PC-3 (cell line): ENCODE measurements around the gene PAK4. TPM values are rescaled to one million over a fixed set of nuclear protein-coding genes. Genes with fewer than 3 reads are reported as not detected.

Source experiments
- ATAC-seq: fragments of 200-7000 bp; cut with Tn5 transposase; 2 replicates; pipeline ENCODE4 v1.9.1; 2020; ENCODE audit warnings: mild to moderate bottlenecking, moderate library complexity
- BruUV-seq: library from RNA; stranded (reverse); fragments of 400-500 nt; replicated peaks from 2 replicates; lab custom pipeline; 2021; lab: Mats Ljungman, UMichigan
- CTCF ChIA-PET: fragments of 300-600 bp; sonication (Branson Sonifier 250); formaldehyde crosslinking; loops from one replicate; lab custom pipeline; 2022; ENCODE audit warnings: antibody characterized with exemption; lab: Charles Lee
- POLR2A ChIA-PET: fragments of 300-600 bp; sonication (Branson Sonifier 250); formaldehyde crosslinking; loops from one replicate; lab custom pipeline; 2022; ENCODE audit warnings: antibody characterized with exemption; ENCODE audit not compliant: unreplicated experiment; lab: Charles Lee
- DNase-seq: peaks from one replicate; pipeline ENCODE4 v3.0.0-alpha.2; 2015
- H2AFZ ChIP-seq: fragments of 300-600 bp; sonication (generic); 2 replicates; pipeline ENCODE4 v1.6.0; 2016; ENCODE audit warnings: antibody characterized with exemption, low read length
- H3F3A ChIP-seq: fragments of 300-600 bp; sonication (generic); one replicate; pipeline ENCODE4 v1.6.0; 2017; ENCODE audit warnings: antibody characterized with exemption, low read length, control low read depth, mild to moderate bottlenecking; ENCODE audit not compliant: unreplicated experiment
- H3K27ac ChIP-seq: fragments of 300-600 bp; sonication (generic); 2 replicates; pipeline ENCODE4 v1.5.1; 2016; ENCODE audit warnings: mild to moderate bottlenecking, low read length
- H3K27me3 ChIP-seq: fragments of 300-600 bp; sonication (generic); 2 replicates; pipeline ENCODE4 v1.6.1; 2016; ENCODE audit warnings: low read length, mixed read lengths
- H3K36me3 ChIP-seq: fragments of 300-600 bp; sonication (generic); 2 replicates; pipeline ENCODE4 v1.6.1; 2016; ENCODE audit warnings: low read depth, mixed run types, low read length, mixed read lengths
- H3K4me1 ChIP-seq: fragments of 300-600 bp; sonication (generic); 2 replicates; pipeline ENCODE4 v1.5.1; 2016; ENCODE audit warnings: low read length; ENCODE audit not compliant: insufficient read depth
- H3K4me2 ChIP-seq: fragments of 300-600 bp; sonication (generic); 2 replicates; pipeline ENCODE4 v1.6.0; 2016; ENCODE audit warnings: low read length
- H3K4me3 ChIP-seq: fragments of 300-600 bp; sonication (generic); 2 replicates; pipeline ENCODE4 v1.5.1; 2016; ENCODE audit warnings: mild to moderate bottlenecking, low read length, mixed read lengths
- H3K79me2 ChIP-seq: fragments of 300-600 bp; sonication (generic); 2 replicates; pipeline ENCODE4 v1.6.1; 2017; ENCODE audit warnings: low read length, mixed read lengths
- H3K9ac ChIP-seq: fragments of 300-600 bp; sonication (generic); 2 replicates; pipeline ENCODE4 v1.6.0; 2016; ENCODE audit warnings: mild to moderate bottlenecking, low read length
- H3K9me2 ChIP-seq: fragments of 300-600 bp; sonication (generic); replicated peaks from 2 replicates; pipeline ENCODE4 v1.6.1; 2016; ENCODE audit warnings: mixed run types, low read length, mixed read lengths
- H3K9me3 ChIP-seq: fragments of 300-600 bp; sonication (generic); 2 replicates; pipeline ENCODE4 v1.6.1; 2016; ENCODE audit warnings: low read length, mixed read lengths
- H4K20me1 ChIP-seq: fragments of 300-600 bp; sonication (generic); 2 replicates; pipeline ENCODE4 v1.6.1; 2016; ENCODE audit warnings: low read length, mixed read lengths
- CTCF ChIP-seq: fragments of 300-600 bp; sonication (generic); conservative IDR thresholded peaks from 2 replicates; pipeline ENCODE4 v1.5.1; 2017; ENCODE audit warnings: antibody characterized with exemption, low read depth, mild to moderate bottlenecking, low read length
- EZH2 ChIP-seq: fragments of 300-600 bp; sonication (generic); IDR thresholded peaks from one replicate; pipeline ENCODE4 v1.6.1; 2017; ENCODE audit warnings: antibody characterized with exemption, mild to moderate bottlenecking, low read length; ENCODE audit not compliant: unreplicated experiment
- EZH2phosphoT487 ChIP-seq: fragments of 300-600 bp; sonication (generic); IDR thresholded peaks from 2 replicates; pipeline ENCODE4 v1.6.1; 2018; ENCODE audit warnings: mild to moderate bottlenecking, antibody characterized with exemption, low read length, borderline replicate concordance
- intact Hi-C: fragments of 100-400 bp; cut with micrococcal nuclease; formaldehyde crosslinking; loops from 2 replicates; pipeline ENCODE4 v1.9.0; 2023
- total RNA-seq: library from RNA; depleted of rRNA; stranded (reverse); fragments of >200 nt; gene quantifications from 2 replicates; pipeline ENCODE4 v1.2.3, GENCODE V29; 2014

The PAK4 gene
- total RNA-seq, 1 experiment from 2014 or later: 13.5 TPM

DNA sequence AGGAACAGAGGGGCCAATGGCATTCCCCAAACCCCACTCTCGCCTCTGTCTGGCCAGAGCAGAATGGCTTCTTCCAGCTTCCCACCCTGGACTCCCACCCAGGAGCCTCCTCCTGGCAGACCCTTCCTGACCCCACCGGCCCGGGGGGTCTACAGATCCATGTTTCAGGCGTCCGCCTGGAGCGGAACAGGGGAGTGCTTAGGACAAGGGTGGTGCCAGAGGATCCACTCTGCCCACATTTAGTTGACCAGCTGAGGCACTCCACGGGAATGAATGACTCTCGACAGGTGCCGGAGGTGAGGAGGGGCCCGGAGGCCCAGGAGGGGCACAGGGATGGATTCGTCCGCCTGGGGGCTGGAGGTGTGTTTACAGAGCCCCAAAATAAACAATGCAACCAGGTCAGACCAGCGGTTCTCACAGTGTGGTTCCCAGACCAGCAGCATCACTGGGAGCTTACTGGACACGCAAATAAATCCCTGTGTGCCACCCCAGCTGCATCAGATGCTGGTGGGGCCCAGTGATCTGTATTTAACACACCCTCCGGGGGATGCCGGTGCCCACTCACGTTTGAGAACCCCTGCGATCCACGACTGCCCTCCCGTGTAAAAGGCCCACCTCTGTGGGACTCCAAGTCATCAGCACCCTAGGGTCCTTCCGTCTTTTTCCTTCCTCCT is 56.1 kb downstream of the PAK4 start:
- H3K4me1 ChIP-seq: no peaks in the 10 kb centered on the region
- H4K20me1 ChIP-seq: no peaks in the 10 kb centered on the region
- BruUV-seq: no TSS peak
- H3K9me2 ChIP-seq: no peaks in the 10 kb centered on the region
- no peaks in the 10 kb centered on the region for H3F3A ChIP-seq
- ATAC-seq: no peak
- no peak overlapping the region for H3K4me3 ChIP-seq
- no peak for DNase-seq
- H3K79me2 ChIP-seq: no peaks in the 10 kb centered on the region
- no peak for TF ChIP-seq EZH2phosphoT487
- no peak for TF ChIP-seq EZH2
- TF ChIP-seq CTCF: no peak
- no peak overlapping the region for H3K27ac ChIP-seq
- intact Hi-C loops: no loop called here
- POLR2A ChIA-PET: no interaction called here
- H3K36me3 ChIP-seq: no peaks in the 10 kb centered on the region
- H3K27me3 ChIP-seq: no peaks in the 10 kb centered on the region
- no peak overlapping the region for H3K9ac ChIP-seq
- H2AFZ ChIP-seq: no peak overlapping the region
- H3K4me2 ChIP-seq: no peak overlapping the region
- CTCF ChIA-PET: no interaction called here
- no peaks in the 10 kb centered on the region for H3K9me3 ChIP-seq

DNA sequence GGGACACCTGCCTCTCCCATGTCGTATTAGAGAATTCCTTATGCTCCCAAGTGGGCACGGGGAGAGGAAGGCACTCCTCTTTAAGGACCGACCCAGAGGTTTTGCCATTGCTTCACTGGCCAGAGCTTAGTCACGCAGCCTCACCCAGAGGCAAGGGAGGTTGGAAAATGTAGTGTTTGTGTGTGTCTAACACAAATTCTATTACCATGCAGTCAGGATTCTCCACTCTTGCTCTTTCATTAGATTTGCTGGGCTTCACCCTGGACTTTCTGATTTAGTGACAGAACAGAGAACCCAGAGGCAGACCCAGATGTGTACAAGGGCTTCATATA is 56.6 kb downstream of the PAK4 start:
- no peaks in the 10 kb centered on the region for H3K27me3 ChIP-seq
- CTCF ChIA-PET: no interaction called here
- intact Hi-C loops: no loop called here
- no peak overlapping the region for H3K4me2 ChIP-seq
- no peaks in the 10 kb centered on the region for H3K4me1 ChIP-seq
- BruUV-seq: no TSS peak
- POLR2A ChIA-PET: no interaction called here
- no peak overlapping the region for H3K27ac ChIP-seq
- no peak overlapping the region for H2AFZ ChIP-seq
- no peaks in the 10 kb centered on the region for H4K20me1 ChIP-seq
- H3K9me2 ChIP-seq: no peaks in the 10 kb centered on the region
- H3K79me2 ChIP-seq: no peaks in the 10 kb centered on the region
- H3K9me3 ChIP-seq: no peaks in the 10 kb centered on the region
- H3K4me3 ChIP-seq: no peak overlapping the region
- ATAC-seq: no peak
- no peak overlapping the region for H3K9ac ChIP-seq
- no peaks in the 10 kb centered on the region for H3K36me3 ChIP-seq
- DNase-seq: no peak
- no peaks in the 10 kb centered on the region for H3F3A ChIP-seq
- TF ChIP-seq EZH2 (no peak), EZH2phosphoT487 (no peak), CTCF (no peak)

GRCh38 chr19:39183104-39183503 is 57.5 kb downstream of the PAK4 start:
- Histone ChIP-seq H3K9ac (no peak overlapping the region), H3K27ac (no peak overlapping the region), H3K4me1 (no peaks in the 10 kb centered on the region), H3F3A (no peaks in the 10 kb centered on the region), H3K79me2 (no peaks in the 10 kb centered on the region), H2AFZ (no peak overlapping the region), H3K9me3 (no peaks in the 10 kb centered on the region), H3K4me3 (no peak overlapping the region), H3K9me2 (no peaks in the 10 kb centered on the region), H3K27me3 (no peaks in the 10 kb centered on the region), H3K4me2 (no peak overlapping the region), H3K36me3 (no peaks in the 10 kb centered on the region), H4K20me1 (no peaks in the 10 kb centered on the region)
- intact Hi-C loops: no loop called here
- no peak for ATAC-seq
- ChIA-PET POLR2A (no interaction called here), CTCF (no interaction called here)
- BruUV-seq: no TSS peak
- no peak for TF ChIP-seq EZH2
- no peak for TF ChIP-seq EZH2phosphoT487
- TF ChIP-seq CTCF: no peak
- no peak for DNase-seq
